Activated CD4-positive, alpha-beta memory T cell treated with anti-CD3 and anti-CD28 coated beads for 36 hours (primary cell): ENCODE measurements around the gene CHD2. TPM values are rescaled to one million over a fixed set of nuclear protein-coding genes. Genes with fewer than 3 reads are reported as not detected.
"Not testable (repeated sequence)": the region's sequence is repeated elsewhere in the genome, so short reads cannot be mapped to it uniquely, and the experiment has no call there.

Experiments used
- CTCF ChIA-PET: fragments of 350-600 bp; sonication (Branson Sonifier 250); formaldehyde crosslinking; loops from one replicate; lab custom pipeline; 2021; ENCODE audit warnings: antibody characterized with exemption, inconsistent platforms; lab: Charles Lee
- POLR2A ChIA-PET: fragments of 350-600 bp; sonication (Branson Sonifier 250); formaldehyde crosslinking; loops from one replicate; lab custom pipeline; 2021; ENCODE audit warnings: antibody characterized with exemption; lab: Charles Lee
- DNase-seq: peaks from one replicate; pipeline ENCODE4 v3.0.0-alpha.2; 2020
- H3K27ac Mint-ChIP-seq: one replicate; pipeline ENCODE4 v1.8.0; 2021; ENCODE audit warnings: mixed read lengths
- H3K27me3 Mint-ChIP-seq: one replicate; pipeline ENCODE4 v1.8.0; 2021; ENCODE audit warnings: mixed read lengths
- H3K36me3 Mint-ChIP-seq: one replicate; pipeline ENCODE4 v1.8.0; 2021; ENCODE audit warnings: mixed read lengths
- H3K4me1 Mint-ChIP-seq: one replicate; pipeline ENCODE4 v1.8.0; 2021; ENCODE audit warnings: low read depth, mixed read lengths
- H3K4me3 Mint-ChIP-seq: one replicate; pipeline ENCODE4 v1.8.0; 2021; ENCODE audit warnings: mild to moderate bottlenecking, mixed read lengths
- H3K9me3 Mint-ChIP-seq: one replicate; pipeline ENCODE4 v1.8.0; 2021; ENCODE audit warnings: mixed read lengths
- intact Hi-C: fragments of 100-400 bp; cut with micrococcal nuclease; formaldehyde crosslinking; loops from one replicate; pipeline ENCODE4 v1.15.1; 2023
- total RNA-seq, 2 experiments: library from RNA; stranded (reverse); gene quantifications; one replicate each; pipeline ENCODE4 v1.2.3, GENCODE V29; 2021

CHD2 gene
- total RNA-seq, 2 experiments from 2014 or later = 113 to 121 TPM

DNA sequence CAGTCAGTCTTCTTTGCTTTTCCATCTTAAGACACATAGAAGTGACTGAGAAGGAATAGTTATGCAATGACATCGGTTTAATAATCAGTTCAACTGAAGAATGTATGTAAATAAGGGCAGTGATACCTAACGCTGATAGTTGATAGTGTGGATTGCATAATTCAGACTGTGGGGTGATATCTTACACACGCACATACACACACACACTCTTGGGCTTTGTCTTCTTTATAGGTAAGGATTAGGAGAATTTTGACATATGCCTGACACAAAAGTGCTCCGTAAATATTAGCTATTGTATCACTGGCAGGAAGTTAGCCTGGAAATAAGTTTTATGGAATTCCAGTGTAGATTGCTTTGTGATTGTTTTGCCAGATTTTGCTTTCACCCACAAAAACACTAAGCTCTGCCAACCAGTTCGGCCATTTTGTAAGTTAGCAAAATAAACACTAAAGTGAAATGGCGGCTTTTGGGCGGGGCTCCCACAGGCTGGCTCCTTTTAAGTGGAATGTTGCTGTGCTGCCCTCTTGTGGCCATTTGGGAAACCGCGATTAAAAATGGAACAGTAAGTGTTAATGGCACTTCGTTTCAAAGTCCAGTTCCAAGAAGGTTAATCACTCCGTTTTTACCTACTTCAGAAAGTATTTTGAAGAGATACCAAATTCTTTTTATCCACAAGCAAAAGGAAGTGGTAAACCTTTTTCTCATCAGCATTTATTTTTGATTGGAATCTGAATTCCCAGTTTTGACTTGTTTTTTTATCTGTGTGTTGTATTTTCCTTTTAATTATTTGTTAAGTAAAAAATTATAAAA is 17.7 kb downstream of the CHD2 start:
- intact Hi-C loops = loop anchor here (1.0 kb wide), 4 partner anchors 14 to 121 kb away; no protein-coding TSS in a partner anchor
- Mint-ChIP-seq H3K27ac (peak overlapping the region; percentile 87), H3K27me3 (no peaks in the 10 kb centered on the region), H3K36me3 (peaks cover 35% of the 10 kb centered on the region), H3K4me1 (peaks cover 85% of the 10 kb centered on the region), H3K4me3 (peak overlapping the region; percentile 31), H3K9me3 (no peaks in the 10 kb centered on the region)
- ChIA-PET POLR2A (interaction anchor here (0.7 to 2.0 kb wide), 12 partner anchors 11 to 120 kb away, joined by 3 to 15 read pairs (median 4); partner anchors contain the start of gene CHD2), CTCF (interaction anchor here (0.6 to 5.5 kb wide), 27 partner anchors 10 to 120 kb away, joined by 3 to 78 read pairs (median 5); partner anchors contain the start of gene CHD2)
- DNase-seq = peak; percentile 96

DNA sequence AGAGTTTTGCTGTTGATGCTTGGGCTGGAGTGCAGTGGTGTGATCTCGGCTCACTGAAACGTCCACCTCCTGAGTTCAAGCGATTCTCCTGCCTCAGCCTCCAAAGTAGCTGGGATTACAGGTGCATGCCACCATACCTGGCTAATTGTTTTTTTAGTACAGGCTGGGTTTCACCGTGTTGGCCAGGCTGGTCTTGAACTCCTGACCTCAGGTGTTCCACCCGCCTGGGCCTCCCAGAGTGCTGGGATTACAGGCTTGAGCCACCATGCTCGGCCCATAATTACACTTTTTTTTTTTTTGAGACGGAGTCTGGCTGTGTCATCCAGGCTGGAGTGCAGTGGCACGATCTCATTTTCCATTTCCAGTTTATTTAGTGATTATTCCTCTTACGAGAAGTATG is 18.8 kb downstream of the CHD2 start:
- Mint-ChIP-seq H3K36me3 (peaks cover 37% of the 10 kb centered on the region), H3K27ac (peak overlapping the region; percentile 42), H3K4me1 (peaks cover 83% of the 10 kb centered on the region)
- CTCF ChIA-PET = interaction anchor here (1.2 to 5.5 kb wide), 12 partner anchors 9 to 121 kb away, joined by 3 to 78 read pairs (median 8); partner anchors contain the start of gene CHD2
- not testable (repeated sequence) for H3K27me3 Mint-ChIP-seq, H3K9me3 Mint-ChIP-seq, DNase-seq, H3K4me3 Mint-ChIP-seq
- intact Hi-C loops = loop anchor here (1.0 kb wide), 4 partner anchors 15 to 122 kb away; no protein-coding TSS in a partner anchor
- POLR2A ChIA-PET = interaction anchor here (0.9 to 2.0 kb wide), 4 partner anchors 12 to 121 kb away, joined by 3 to 15 read pairs (median 8); partner anchors contain the start of gene CHD2

DNA sequence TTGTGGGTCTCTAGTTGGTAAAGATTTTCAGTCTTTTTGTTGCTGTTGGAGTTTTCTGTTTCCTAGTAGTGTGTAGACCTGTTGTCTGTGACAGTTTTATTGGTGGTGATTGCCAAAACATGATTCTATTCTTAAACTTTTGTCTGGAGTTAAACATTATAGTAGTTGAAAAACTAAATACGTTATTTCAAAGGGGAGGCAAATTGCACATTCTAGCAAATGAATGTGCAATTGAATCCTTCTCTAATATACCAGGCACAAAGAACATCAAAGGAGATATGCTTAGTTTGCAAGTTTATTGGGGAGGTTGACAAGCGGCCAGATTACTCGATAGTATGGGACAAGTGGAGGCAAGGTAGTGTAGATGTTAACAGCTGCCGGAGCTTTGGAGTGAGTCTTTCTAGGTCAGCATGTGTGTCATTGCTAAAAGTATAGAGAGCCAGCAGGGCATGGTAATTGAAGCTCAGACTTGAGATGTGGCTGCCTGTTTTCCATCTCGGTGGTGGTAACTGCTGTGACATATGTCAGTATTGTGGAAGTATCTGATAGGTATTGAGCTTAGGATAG is 20.6 kb downstream of the CHD2 start:
- Mint-ChIP-seq H3K4me3 (peak overlapping the region; percentile 23), H3K36me3 (peaks cover 51% of the 10 kb centered on the region)

DNA sequence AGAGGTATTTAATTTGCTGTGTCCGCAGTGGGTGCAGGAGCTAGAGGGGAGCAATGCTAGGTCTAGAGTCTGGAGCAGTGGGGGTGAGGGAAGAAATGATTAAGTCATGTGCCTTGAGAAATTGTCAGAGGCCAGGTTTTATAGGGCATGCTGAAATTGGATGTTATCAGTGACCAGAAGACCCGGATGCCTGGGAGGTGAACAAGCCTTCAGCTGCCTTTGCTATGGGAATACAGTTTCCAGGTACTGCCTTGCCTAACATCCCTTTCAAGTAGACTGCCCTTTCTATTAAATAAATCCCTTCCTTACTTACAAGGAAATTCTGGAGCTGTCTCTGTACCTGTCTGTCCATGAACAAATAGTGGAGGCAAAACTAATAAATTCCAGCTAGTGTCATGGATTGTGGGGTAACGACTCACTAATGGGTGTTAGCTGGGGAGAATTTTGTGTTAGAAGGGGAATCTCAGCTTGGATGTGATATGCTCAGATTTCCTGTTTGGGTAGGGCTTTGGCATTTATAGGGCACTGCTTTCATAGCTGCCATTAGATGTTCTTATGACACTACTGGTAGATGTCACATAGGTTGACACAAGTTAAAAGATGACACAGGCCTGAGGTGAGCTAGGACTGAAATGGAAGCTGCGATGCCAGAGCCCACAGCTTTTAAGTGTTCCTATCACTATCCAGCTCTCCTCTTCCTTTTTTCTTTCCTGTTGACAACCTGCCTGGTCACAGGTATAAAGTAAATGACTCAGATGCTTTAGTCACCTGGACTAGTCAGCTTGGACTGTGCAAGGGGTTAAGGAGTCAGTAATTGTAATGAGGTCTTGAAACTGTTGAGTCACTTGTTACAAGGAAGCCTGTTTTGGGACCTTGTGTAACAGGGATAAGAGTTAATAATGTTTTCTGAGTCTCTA is 21.3 kb downstream of the CHD2 start:
- peak overlapping the region; percentile 92 for H3K27ac Mint-ChIP-seq
- POLR2A ChIA-PET = interaction anchor here (0.7 to 2.4 kb wide), 13 partner anchors 13 to 125 kb away, joined by 3 to 23 read pairs (median 5); partner anchors contain the start of gene CHD2
- peak; percentile 61 for DNase-seq
- CTCF ChIA-PET = interaction anchor here (0.8 to 4.2 kb wide), 14 partner anchors 9 to 125 kb away, joined by 3 to 50 read pairs (median 5); partner anchors contain the start of gene CHD2
- no peaks in the 10 kb centered on the region for H3K9me3 Mint-ChIP-seq
- peak overlapping the region; percentile 35 for H3K4me3 Mint-ChIP-seq
- H3K36me3 Mint-ChIP-seq = peaks cover 51% of the 10 kb centered on the region
- H3K27me3 Mint-ChIP-seq = no peaks in the 10 kb centered on the region
- intact Hi-C loops = loop anchor here (1.0 to 5.0 kb wide), 3 partner anchors 19 to 294 kb away; no protein-coding TSS in a partner anchor
- peaks cover 86% of the 10 kb centered on the region for H3K4me1 Mint-ChIP-seq

More for the DNA sequence above, 20.6 kb downstream of the CHD2 start:
- Mint-ChIP-seq H3K9me3 (no peaks in the 10 kb centered on the region), H3K4me1 (peaks cover 86% of the 10 kb centered on the region), H3K27me3 (no peaks in the 10 kb centered on the region), H3K27ac (peak overlapping the region; percentile 92)
- DNase-seq = no peak
- intact Hi-C loops = loop anchor here (1.0 to 5.0 kb wide), 3 partner anchors 20 to 293 kb away; no protein-coding TSS in a partner anchor
- CTCF ChIA-PET = interaction anchor here (1.0 to 4.2 kb wide), 9 partner anchors 13 to 124 kb away, joined by 3 to 50 read pairs (median 7); partner anchors contain the start of gene CHD2
- POLR2A ChIA-PET = interaction anchor here (0.7 to 2.4 kb wide), 9 partner anchors 12 to 124 kb away, joined by 3 to 23 read pairs (median 5); partner anchors contain the start of gene CHD2

DNA sequence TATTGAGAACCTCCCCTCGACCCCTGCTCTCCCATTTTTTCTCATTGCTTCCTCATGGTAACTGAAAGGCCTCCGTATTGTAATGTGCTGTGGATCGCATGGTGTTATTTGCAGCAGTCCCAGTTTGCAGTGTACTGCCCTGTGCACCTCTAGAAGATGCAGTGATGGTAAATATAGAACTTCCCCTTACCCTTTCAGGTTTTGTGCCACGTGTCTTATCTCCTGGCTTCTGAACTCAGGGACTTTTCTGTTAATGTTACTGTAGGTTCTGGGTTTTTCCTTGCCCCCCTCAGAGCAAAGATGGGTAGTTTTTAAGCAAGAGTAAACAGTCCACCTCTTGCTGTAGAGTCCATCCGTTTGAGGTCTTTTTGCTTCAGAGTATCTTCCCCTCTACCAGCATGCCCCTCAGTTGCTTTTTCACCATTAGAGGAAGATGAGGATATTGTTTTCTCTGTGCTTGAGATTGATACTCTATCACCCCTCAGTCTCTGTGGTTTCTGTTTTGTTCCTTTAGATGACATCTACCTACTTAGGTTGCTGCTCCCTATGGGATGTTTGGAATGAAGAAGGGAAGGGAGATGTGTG is 22.4 kb downstream of the CHD2 start:
- intact Hi-C loops = loop anchor here (5.0 kb wide), 1 partner anchor 295 kb away; no protein-coding TSS in a partner anchor
- ChIA-PET POLR2A (interaction anchor here (1.1 to 2.4 kb wide), 6 partner anchors 14 to 114 kb away, joined by 3 to 23 read pairs (median 10); no protein-coding TSS in a partner anchor), CTCF (interaction anchor here (0.8 to 4.2 kb wide), 7 partner anchors 15 to 126 kb away, joined by 3 to 50 read pairs (median 3); no protein-coding TSS in a partner anchor)
- Mint-ChIP-seq H3K27me3 (no peaks in the 10 kb centered on the region), H3K27ac (peak overlapping the region; percentile 92), H3K9me3 (no peaks in the 10 kb centered on the region), H3K36me3 (peaks cover 56% of the 10 kb centered on the region), H3K4me3 (peak overlapping the region; percentile 7), H3K4me1 (peaks cover 88% of the 10 kb centered on the region)
- no peak for DNase-seq

DNA sequence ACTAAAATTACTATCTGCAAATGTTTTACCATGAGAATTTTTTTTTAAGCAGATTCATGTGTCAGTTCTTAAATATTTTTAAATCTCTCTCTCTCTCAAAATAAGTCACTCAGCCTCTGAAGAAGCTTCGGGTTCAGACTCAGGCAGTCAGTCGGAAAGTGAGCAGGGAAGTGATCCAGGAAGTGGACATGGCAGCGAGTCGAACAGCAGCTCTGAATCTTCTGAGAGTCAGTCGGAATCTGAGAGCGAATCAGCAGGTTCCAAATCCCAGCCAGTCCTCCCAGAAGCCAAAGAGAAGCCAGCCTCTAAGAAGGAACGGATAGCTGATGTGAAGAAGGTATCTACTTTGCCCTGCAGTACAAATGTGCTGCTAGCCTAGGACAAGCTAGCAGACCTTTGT is 24.1 kb downstream of the CHD2 start:
- Mint-ChIP-seq H3K27me3 (no peaks in the 10 kb centered on the region), H3K4me3 (no peak overlapping the region), H3K9me3 (no peaks in the 10 kb centered on the region), H3K4me1 (peaks cover 96% of the 10 kb centered on the region), H3K36me3 (peaks cover 68% of the 10 kb centered on the region), H3K27ac (peak overlapping the region; percentile 75)
- POLR2A ChIA-PET = no interaction called here
- intact Hi-C loops = loop anchor here (5.0 kb wide), 1 partner anchor 297 kb away; no protein-coding TSS in a partner anchor
- CTCF ChIA-PET = interaction anchor here (0.9 to 4.0 kb wide), 3 partner anchors 15 to 127 kb away, joined by 3 to 21 read pairs (median 3); no protein-coding TSS in a partner anchor
- DNase-seq = no peak

DNA sequence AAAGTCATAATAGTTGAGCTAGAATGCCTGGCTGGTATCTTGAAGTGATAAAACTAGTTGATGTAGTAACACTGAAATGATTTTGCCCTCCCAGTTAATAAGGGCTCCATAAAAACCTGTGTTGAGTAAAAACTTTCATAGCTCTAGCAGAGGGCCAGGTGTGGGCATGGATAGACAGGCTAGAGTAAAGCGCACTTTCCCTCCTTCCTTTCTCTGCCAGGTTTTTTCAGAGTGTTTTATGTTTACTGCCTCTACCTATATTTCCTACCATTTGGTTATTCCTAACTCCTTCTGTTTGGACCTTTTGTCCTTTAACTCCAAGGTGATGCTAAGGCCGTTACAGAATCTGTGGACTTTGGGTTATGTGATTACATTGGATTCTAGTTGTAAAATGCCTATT is 25.3 kb downstream of the CHD2 start:
- POLR2A ChIA-PET = interaction anchor here (0.5 kb wide), 1 partner anchor 92 kb away, joined by 3 read pairs; no protein-coding TSS in a partner anchor
- H3K4me1 Mint-ChIP-seq = peaks cover 91% of the 10 kb centered on the region
- H3K27ac Mint-ChIP-seq = peak overlapping the region; percentile 62
- no peak overlapping the region for H3K4me3 Mint-ChIP-seq
- peaks cover 74% of the 10 kb centered on the region for H3K36me3 Mint-ChIP-seq
- no peaks in the 10 kb centered on the region for H3K9me3 Mint-ChIP-seq
- no peaks in the 10 kb centered on the region for H3K27me3 Mint-ChIP-seq
- no peak for DNase-seq
- CTCF ChIA-PET = interaction anchor here (0.6 to 4.4 kb wide), 9 partner anchors 7 to 300 kb away, joined by 3 to 21 read pairs (median 3); no protein-coding TSS in a partner anchor
- intact Hi-C loops = no loop called here

DNA sequence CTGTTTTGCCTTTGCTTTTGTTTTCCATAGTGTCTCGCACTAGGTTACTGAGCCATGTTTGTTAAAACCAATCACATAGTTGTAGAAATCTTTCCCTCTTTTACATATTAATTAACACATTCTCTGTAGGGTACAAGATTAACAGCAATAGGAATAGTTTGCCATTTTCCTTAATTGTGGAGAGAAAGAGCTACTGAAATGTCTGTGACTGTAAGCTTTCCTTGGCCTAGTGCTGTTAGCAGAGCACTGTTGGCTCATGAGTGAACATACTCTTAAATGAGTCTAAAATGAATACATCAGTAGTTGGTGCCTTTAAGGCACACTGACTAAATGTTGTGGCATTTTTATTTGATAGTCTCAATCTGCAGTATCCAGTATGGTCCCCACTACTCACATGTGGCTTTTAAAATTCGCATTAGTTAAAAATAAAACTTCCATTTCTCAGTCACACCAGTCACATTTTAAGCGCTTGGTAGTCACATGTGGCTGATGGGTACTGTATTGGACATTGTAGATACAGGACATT is 28.2 kb downstream of the CHD2 start:
- Mint-ChIP-seq H3K27ac (peak overlapping the region; percentile 72), H3K27me3 (no peaks in the 10 kb centered on the region), H3K4me1 (peaks cover 70% of the 10 kb centered on the region), H3K9me3 (no peaks in the 10 kb centered on the region), H3K4me3 (no peak overlapping the region), H3K36me3 (peaks cover 73% of the 10 kb centered on the region)
- intact Hi-C loops = no loop called here
- no peak for DNase-seq
- CTCF ChIA-PET = interaction anchor here (0.9 to 4.4 kb wide), 5 partner anchors 10 to 132 kb away, joined by 3 to 17 read pairs (median 15); no protein-coding TSS in a partner anchor
- POLR2A ChIA-PET = interaction anchor here (1.3 kb wide), 1 partner anchor 22 kb away, joined by 3 read pairs; no protein-coding TSS in a partner anchor

DNA sequence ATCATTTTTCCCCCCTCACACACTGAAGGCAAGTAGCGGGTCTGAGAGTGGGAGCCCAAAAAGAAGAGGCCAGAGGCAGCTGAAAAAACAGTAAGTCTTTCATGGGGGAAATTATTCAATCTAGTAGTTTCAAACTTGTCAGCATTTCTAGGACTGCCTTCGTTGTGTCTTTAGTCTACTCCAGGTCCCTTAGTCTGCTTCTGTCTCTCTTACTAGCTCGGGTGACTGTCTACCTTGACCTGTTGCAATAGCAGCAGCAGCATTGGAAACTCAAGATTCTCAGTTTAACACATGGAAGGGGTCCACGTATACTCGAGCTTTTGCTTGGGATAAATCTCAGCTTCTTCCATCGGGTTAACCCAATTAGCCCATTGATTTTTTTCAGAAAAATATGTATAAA is 28.9 kb downstream of the CHD2 start:
- ChIA-PET POLR2A (interaction anchor here (0.6 to 1.3 kb wide), 2 partner anchors 21 to 119 kb away, joined by 3 read pairs; no protein-coding TSS in a partner anchor), CTCF (interaction anchor here (0.9 to 4.4 kb wide), 4 partner anchors 11 to 132 kb away, joined by 3 to 17 read pairs (median 10); no protein-coding TSS in a partner anchor)
- Mint-ChIP-seq H3K27ac (peak overlapping the region; percentile 72), H3K4me1 (peaks cover 71% of the 10 kb centered on the region), H3K27me3 (no peaks in the 10 kb centered on the region), H3K9me3 (no peaks in the 10 kb centered on the region), H3K4me3 (no peak overlapping the region), H3K36me3 (peaks cover 76% of the 10 kb centered on the region)
- intact Hi-C loops = no loop called here
- DNase-seq = no peak
